ENCODE data around the gene SMOC2.

- no peak for TF ChIP-seq CTCF (conservative IDR thresholded peaks at IDR 0.05; ENCODE audit: low read depth, low read length)
- TF ChIP-seq POLR2A (IDR thresholded peaks at IDR 0.05; ENCODE audit: low read depth, low read length) = no peak
- no peak for TF ChIP-seq RFX5 (IDR thresholded peaks at IDR 0.05; ENCODE audit: low read depth, low read length)
- TF ChIP-seq SMC3 (IDR thresholded peaks at IDR 0.05; ENCODE audit: low read depth, low read length) = no peak
- no peak for TF ChIP-seq BHLHE40 (IDR thresholded peaks at IDR 0.05; ENCODE audit: low read depth, low read length)
- TF ChIP-seq RCOR1 (IDR thresholded peaks at IDR 0.05; ENCODE audit: insufficient replicate concordance, low read length) = no peak
Measured at GRCh38 chr6:168599769-168600330, 158.9 kb downstream of the SMOC2 start.

All from IMR-90 (cell line).